ENCODE measurements around the gene GSE1. TPM values are rescaled to one million over a fixed set of nuclear protein-coding genes. Genes with fewer than 3 reads are reported as not detected.

GSE1 gene
- total RNA-seq, 1 donor from 2014 or later: 101 TPM

DNA sequence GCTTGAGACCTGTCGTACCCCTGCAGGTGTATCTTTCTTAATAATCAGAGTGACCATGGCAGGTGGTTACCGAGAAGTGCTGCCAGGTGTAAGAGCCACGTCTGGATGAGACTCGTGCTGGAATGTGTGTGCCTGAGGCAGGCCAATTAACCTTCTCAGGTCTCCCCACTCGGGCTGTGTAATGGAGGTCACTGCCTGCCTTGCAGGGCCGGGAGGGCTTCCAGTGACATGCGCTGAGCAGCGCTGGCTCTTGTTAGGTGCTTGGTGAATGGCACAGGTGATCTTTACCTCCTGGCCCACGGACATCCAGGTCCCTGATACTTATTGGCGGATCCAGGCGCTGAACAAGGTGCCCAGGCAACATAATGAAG, 4.6 kb upstream of the GSE1 start:
- no peaks in the 10 kb centered on the region for H3K36me3 Mint-ChIP-seq
- TF ChIP-seq, protein P1, sequence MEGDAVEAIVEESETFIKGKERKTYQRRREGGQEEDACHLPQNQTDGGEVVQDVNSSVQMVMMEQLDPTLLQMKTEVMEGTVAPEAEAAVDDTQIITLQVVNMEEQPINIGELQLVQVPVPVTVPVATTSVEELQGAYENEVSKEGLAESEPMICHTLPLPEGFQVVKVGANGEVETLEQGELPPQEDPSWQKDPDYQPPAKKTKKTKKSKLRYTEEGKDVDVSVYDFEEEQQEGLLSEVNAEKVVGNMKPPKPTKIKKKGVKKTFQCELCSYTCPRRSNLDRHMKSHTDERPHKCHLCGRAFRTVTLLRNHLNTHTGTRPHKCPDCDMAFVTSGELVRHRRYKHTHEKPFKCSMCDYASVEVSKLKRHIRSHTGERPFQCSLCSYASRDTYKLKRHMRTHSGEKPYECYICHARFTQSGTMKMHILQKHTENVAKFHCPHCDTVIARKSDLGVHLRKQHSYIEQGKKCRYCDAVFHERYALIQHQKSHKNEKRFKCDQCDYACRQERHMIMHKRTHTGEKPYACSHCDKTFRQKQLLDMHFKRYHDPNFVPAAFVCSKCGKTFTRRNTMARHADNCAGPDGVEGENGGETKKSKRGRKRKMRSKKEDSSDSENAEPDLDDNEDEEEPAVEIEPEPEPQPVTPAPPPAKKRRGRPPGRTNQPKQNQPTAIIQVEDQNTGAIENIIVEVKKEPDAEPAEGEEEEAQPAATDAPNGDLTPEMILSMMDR (conservative IDR thresholded peaks at IDR 0.05): no peak
- DNase-seq (ENCODE audit: extremely low spot score, unreplicated experiment): no peak
- H3K9me3 Mint-ChIP-seq: no peaks in the 10 kb centered on the region
- peaks cover 4% of the 10 kb centered on the region for H3K27me3 Mint-ChIP-seq
- peaks cover 42% of the 10 kb centered on the region for H3K4me1 Mint-ChIP-seq (ENCODE audit: unreplicated experiment)
- no peak overlapping the region for H3K27ac Mint-ChIP-seq
- H3K4me3 Mint-ChIP-seq: peak overlapping the region; percentile 57

DNA sequence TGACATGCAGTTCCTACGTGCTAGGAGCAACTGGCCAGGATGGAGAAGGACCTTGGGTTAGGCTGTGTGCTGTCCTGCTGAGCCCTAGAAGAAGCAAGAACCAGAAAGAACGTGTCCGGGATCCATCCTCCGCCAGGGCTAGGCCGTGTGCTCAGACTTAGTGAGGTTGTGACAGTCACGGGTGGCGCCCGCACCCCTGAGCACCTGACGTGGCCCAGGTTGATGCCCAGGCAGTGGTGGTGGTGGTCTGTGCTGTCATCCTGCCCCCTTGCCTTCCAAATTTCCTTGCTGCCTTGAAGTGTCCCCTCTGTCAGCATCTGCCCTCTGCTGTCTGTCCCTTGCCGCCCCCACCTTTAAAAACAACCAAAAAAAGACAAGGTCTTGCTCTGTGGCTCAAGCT, 4.2 kb upstream of the GSE1 start:
- TF ChIP-seq, protein P1 (conservative IDR thresholded peaks at IDR 0.05): no peak
- no peak for DNase-seq (ENCODE audit: extremely low spot score, unreplicated experiment)
- no peaks in the 10 kb centered on the region for H3K9me3 Mint-ChIP-seq
- peaks cover 4% of the 10 kb centered on the region for H3K27me3 Mint-ChIP-seq
- H3K27ac Mint-ChIP-seq: no peak overlapping the region
- H3K4me1 Mint-ChIP-seq (ENCODE audit: unreplicated experiment): peaks cover 41% of the 10 kb centered on the region
- H3K36me3 Mint-ChIP-seq: no peaks in the 10 kb centered on the region
- H3K4me3 Mint-ChIP-seq: peak overlapping the region; percentile 57

DNA sequence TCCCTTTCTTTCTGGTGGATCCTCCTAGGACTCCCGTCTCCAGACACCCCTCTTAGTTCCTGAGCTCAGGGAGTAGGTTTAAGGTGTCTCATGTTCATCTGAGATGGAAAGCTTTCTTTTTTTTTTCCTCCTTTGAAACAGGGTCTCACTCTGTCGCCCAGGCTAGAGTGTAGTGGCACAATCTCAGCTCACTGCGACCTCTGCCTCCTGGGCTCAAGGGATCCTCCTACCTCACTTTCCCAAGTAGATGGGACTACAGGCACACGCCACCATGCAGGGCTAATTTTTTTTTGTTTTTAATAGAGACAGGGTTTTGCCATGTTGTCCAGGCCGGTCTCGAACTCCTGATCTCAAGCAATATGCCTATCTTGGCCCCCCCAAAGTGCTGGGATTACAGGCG, 3.6 kb upstream of the GSE1 start:
- TF ChIP-seq, protein P1 (conservative IDR thresholded peaks at IDR 0.05): no peak
- DNase-seq (ENCODE audit: extremely low spot score, unreplicated experiment): no peak
- peaks cover 4% of the 10 kb centered on the region for H3K27me3 Mint-ChIP-seq
- no peak overlapping the region for H3K27ac Mint-ChIP-seq
- H3K4me3 Mint-ChIP-seq: peak overlapping the region; percentile 87
- no peaks in the 10 kb centered on the region for H3K36me3 Mint-ChIP-seq
- peaks cover 36% of the 10 kb centered on the region for H3K4me1 Mint-ChIP-seq (ENCODE audit: unreplicated experiment)
- H3K9me3 Mint-ChIP-seq: no peaks in the 10 kb centered on the region

DNA sequence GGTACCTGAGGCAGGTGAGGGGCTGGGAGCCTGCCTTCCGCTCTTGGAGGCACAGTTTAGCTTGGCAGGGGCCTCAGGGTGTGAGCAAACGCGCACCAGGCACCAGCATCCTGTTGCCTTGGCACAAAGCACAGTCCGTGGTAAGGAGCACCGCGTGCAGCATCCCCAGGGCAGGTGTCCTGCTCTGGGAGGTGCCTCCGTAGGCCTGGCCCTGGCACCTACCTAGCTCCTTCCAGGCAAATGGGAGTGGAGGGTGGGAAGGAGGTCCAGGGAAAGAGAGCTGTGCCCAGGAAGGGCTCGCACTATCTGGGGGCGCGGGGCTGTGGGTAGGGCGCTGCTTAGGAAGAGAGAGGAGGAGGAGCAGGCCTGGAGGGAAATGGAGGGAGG, 3.1 kb upstream of the GSE1 start:
- Mint-ChIP-seq H3K4me1 (ENCODE audit: unreplicated experiment) (peaks cover 36% of the 10 kb centered on the region), H3K4me3 (peak overlapping the region; percentile 87), H3K9me3 (no peaks in the 10 kb centered on the region), H3K27ac (peak overlapping the region; percentile 92), H3K36me3 (no peaks in the 10 kb centered on the region), H3K27me3 (peaks cover 4% of the 10 kb centered on the region)
- no peak for DNase-seq (ENCODE audit: extremely low spot score, unreplicated experiment)
- TF ChIP-seq, protein P1 (conservative IDR thresholded peaks at IDR 0.05): no peak

DNA sequence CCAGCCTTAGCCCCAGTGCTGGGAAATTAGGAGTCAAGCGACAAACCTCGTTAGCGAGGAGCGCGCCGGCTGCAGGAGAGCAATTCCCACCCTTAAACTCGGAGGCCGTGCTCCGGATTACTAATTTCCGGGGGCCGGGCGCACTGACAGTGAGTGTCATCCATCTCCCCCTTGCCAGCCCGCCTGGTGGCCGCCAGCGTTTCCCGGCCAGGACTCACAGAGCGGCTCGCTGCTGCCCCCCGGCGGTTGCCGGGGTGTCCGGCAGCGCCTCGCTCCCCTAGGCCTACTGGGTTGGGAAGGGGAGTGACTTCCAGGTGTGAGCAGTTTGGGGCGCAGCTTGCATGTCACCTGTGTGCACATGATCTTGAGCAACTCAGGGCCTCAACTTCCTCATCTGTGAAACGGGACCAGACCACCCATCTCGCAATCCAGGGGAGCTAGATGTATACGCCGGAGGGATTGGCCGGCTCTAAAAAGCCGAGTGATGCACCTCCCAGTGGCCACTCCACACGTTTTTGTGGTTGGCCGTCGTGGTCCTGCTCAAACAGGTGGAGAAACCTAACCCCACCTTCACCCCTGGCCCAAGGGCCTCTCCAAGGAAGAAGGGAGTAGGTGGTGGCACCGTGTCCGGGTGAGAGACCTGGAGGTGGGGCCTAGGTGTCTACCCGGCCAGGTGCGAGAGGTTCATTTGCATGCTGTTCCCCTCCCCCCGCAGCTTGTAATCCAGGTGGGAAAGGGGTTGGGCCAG, 2.5 kb upstream of the GSE1 start:
- TF ChIP-seq, protein P1 (conservative IDR thresholded peaks at IDR 0.05): peak; percentile 99
- Mint-ChIP-seq H3K36me3 (no peaks in the 10 kb centered on the region), H3K9me3 (no peaks in the 10 kb centered on the region), H3K4me3 (peak overlapping the region; percentile 87), H3K4me1 (ENCODE audit: unreplicated experiment) (peaks cover 31% of the 10 kb centered on the region), H3K27me3 (peaks cover 4% of the 10 kb centered on the region), H3K27ac (peak overlapping the region; percentile 92)
- peak; percentile 92 for DNase-seq (ENCODE audit: extremely low spot score, unreplicated experiment)

DNA sequence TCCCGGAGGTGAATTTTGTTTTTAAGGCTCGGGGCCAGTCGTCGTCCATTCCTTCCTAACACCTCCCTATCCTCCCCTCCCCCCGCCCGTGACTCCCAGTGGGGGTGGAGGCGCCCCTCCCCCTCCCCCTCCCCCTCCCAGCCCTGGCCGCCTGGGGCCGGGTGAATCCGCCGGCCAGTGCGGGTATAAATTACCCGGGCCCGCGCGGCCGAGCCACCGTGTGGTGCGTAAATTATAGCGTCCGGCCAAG, 2.0 kb upstream of the GSE1 start:
- H3K9me3 Mint-ChIP-seq: no peaks in the 10 kb centered on the region
- peak overlapping the region; percentile 87 for H3K4me3 Mint-ChIP-seq
- TF ChIP-seq, protein P1 (conservative IDR thresholded peaks at IDR 0.05): no peak
- H3K27me3 Mint-ChIP-seq: peaks cover 4% of the 10 kb centered on the region
- H3K36me3 Mint-ChIP-seq: no peaks in the 10 kb centered on the region
- H3K4me1 Mint-ChIP-seq (ENCODE audit: unreplicated experiment): peaks cover 26% of the 10 kb centered on the region
- peak overlapping the region; percentile 92 for H3K27ac Mint-ChIP-seq
- DNase-seq (ENCODE audit: extremely low spot score, unreplicated experiment): no peak

Measured in type B pancreatic cell (in vitro differentiated cells).